ENCODE data around the gene CCR1. TPM values are rescaled to one million over a fixed set of nuclear protein-coding genes. Genes with fewer than 3 reads are reported as not detected.

The CCR1 gene
- total RNA-seq, 4 donors from 2014 or later = 1.0 to 3.0 (median 1.4) TPM

DNA sequence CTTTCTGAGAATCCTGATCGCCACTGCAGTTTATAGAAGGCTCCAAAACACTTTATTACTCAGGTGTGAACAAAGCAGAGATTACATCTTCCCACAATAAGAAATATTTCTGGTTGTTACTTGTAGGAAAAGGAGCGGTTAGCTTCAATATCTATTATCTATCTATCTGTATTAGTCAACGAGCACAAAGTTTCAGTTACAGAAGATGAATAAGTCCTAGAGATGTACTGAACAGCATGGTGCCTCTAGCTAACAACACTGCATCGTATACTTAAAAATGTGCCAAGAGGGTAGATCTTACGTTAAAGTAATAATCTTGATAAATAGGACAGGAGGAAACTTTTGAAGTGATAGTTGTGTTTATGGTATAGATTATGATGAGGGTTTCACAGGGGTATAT lies 23.2 kb upstream of the CCR1 start:
- no peak overlapping the region for H3K4me3 ChIP-seq (ENCODE audit: low read depth, poor library complexity, severe bottlenecking)
- 58 to 60% methylated on average over 5 of the region's 5 CpGs for WGBS, 2 donors
- intact Hi-C loops (cut with DNase I; ENCODE audit: low total_unique reads) = no loop called here
- no peak for TF ChIP-seq POLR2A (IDR thresholded peaks at IDR 0.05)
- TF ChIP-seq, protein P1, sequence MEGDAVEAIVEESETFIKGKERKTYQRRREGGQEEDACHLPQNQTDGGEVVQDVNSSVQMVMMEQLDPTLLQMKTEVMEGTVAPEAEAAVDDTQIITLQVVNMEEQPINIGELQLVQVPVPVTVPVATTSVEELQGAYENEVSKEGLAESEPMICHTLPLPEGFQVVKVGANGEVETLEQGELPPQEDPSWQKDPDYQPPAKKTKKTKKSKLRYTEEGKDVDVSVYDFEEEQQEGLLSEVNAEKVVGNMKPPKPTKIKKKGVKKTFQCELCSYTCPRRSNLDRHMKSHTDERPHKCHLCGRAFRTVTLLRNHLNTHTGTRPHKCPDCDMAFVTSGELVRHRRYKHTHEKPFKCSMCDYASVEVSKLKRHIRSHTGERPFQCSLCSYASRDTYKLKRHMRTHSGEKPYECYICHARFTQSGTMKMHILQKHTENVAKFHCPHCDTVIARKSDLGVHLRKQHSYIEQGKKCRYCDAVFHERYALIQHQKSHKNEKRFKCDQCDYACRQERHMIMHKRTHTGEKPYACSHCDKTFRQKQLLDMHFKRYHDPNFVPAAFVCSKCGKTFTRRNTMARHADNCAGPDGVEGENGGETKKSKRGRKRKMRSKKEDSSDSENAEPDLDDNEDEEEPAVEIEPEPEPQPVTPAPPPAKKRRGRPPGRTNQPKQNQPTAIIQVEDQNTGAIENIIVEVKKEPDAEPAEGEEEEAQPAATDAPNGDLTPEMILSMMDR (IDR thresholded peaks at IDR 0.05) = no peak
- DNase-seq (ENCODE audit: low spot score in 2 of 2) = no peak

DNA sequence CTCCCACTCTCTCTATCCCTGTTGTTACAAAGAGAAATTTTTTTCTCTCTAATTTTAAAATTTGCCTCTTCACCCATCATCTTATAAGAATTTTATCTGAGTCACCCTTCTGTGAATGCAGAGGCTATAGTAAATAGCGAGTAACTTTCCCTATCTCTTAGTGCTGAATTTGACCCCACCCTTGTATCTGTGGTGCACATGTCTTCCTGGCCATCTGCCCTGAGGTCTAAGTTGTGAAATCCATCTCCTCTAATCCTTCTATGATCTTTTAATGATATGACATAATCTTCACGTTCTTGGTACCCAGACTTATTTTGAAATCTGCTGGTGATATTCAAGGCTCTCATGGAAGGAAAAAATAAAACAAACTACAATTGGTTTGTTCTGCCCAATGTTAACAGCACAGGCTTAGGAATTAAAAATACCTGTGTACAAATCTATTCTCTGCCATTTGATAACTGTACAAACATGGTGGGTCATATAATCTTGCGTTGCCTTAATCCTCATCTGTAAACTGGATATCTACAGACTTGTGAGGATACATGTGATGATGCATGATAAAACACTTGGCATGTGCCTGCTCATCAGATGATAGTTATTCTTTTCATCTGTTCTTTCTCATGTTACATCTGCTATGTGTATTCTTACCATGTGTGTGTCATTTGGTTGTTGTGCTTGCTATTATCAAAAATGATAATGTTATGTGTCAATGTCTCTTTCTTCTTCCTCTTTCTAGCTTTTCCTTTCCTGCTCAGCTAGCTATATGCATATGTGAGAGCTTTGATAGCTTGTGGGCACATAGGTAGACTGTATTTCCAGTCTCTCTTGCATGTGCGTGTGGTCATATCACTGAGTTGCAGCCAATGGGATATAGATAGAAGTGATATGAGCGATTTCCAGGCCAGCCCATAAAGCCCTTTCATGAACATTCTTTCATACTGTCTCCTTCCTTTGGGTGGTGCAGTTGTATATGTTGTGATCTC lies 20.4 kb upstream of the CCR1 start:
- DNase-seq (ENCODE audit: low spot score in 2 of 2) = peak in 1 of 2 donors; percentile 77
- H3K4me3 ChIP-seq (ENCODE audit: low read depth, poor library complexity, severe bottlenecking) = no peak overlapping the region
- WGBS, 2 donors = 35 to 38% methylated on average over 5 of the region's 5 CpGs
- intact Hi-C loops (cut with DNase I; ENCODE audit: low total_unique reads) = no loop called here
- TF ChIP-seq, protein P1 (IDR thresholded peaks at IDR 0.05) = no peak
- TF ChIP-seq POLR2A (IDR thresholded peaks at IDR 0.05) = no peak

DNA sequence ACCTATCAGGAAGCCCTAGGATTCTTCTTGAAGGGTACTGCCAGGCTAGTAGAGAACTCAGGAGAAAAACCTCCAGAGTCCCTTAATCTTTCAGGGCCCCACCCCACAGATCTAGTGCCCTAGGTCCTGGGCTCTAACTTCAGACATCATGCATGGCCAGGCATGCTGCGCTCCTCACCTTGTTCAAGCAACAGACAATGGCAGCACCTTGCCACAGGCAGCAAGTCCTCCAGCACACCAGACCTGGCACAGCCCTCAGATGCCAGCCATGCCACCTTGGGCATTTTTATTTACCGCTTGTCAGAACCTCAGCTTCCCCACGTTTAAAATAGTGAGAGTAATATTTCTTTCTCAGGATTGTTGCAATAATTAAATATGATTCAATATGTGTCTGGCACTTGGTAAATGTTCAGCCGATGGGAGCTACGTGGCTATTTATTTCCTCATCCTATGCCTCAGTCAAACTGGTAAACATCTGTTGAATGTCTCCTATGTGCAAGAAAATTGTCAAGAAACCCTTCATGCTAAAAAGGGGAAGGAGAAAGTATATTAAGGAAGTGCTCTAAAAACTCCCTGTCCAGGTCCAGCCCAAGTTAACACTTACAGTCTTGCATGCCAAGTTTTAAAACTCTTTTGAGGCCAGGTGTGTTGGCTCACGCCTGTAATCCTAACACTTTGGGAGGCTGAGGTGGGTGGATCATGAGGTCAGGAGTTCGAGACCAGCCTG lies 14.5 kb upstream of the CCR1 start:
- DNase-seq (ENCODE audit: low spot score in 2 of 2) = no peak
- 34 to 38% methylated on average over 7 of the region's 7 CpGs for WGBS, 2 donors
- H3K4me3 ChIP-seq (ENCODE audit: low read depth, poor library complexity, severe bottlenecking) = no peak overlapping the region
- intact Hi-C loops (cut with DNase I; ENCODE audit: low total_unique reads) = no loop called here
- TF ChIP-seq POLR2A (IDR thresholded peaks at IDR 0.05) = no peak
- TF ChIP-seq, protein P1 (IDR thresholded peaks at IDR 0.05) = no peak

DNA sequence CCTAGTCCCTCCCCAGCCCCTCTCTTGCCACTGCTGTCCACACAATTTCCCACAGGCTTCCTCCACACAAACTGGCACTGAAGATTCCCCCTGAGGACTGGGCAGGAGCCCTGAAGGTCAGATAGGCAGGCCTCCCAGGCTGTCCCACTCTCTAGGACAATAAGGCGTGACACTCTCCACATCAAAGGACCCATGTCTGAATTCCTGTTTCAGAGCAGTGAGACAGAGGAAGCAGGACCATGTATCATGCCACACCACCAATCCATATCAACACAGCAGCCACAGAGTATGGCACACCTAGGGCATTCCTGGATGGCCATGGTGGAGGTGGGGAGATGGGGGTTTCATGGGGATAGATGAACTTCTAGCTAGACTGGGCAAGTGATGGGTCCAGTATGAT lies 13.8 kb upstream of the CCR1 start:
- TF ChIP-seq, protein P1 (IDR thresholded peaks at IDR 0.05) = no peak
- no peak for TF ChIP-seq POLR2A (IDR thresholded peaks at IDR 0.05)
- intact Hi-C loops (cut with DNase I; ENCODE audit: low total_unique reads) = no loop called here
- 67 to 77% methylated on average over 1 of the region's 1 CpG for WGBS, 2 donors

DNA sequence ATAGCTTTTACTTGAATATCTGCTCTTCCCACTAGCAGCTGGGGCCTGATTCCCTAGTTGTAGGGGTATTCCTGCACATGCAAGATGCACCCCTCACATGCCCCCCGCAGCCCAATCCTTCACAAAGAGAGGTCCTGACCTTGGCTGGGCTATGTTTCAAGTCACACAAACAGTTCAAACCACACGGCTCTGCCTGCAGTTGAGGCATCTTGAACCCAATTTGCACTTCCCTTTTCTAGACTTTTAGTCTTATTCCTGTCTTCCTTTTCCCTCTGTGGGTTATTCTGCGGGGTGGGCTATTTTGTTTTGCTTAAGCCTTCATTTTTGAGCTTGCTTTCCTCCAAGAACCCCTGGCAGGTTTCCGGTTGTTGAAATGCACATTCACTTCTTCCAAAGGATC lies 13.3 kb upstream of the CCR1 start:
- TF ChIP-seq, protein P1 (IDR thresholded peaks at IDR 0.05) = no peak
- no peak for TF ChIP-seq POLR2A (IDR thresholded peaks at IDR 0.05)
- intact Hi-C loops (cut with DNase I; ENCODE audit: low total_unique reads) = no loop called here
- H3K4me3 ChIP-seq (ENCODE audit: low read depth, poor library complexity, severe bottlenecking) = no peak overlapping the region
- DNase-seq (ENCODE audit: low spot score in 2 of 2) = no peak
- WGBS, 2 donors = 53 to 61% methylated on average over 4 of the region's 4 CpGs

More for the DNA sequence above, 13.8 kb upstream of the CCR1 start:
- no peak overlapping the region for H3K4me3 ChIP-seq (ENCODE audit: low read depth, poor library complexity, severe bottlenecking)
- no peak for DNase-seq (ENCODE audit: low spot score in 2 of 2)
